KOPT-K1 (cell line): ENCODE results near the gene CAV2.
"Not testable (repeated sequence)": the region's sequence is repeated elsewhere in the genome, so short reads cannot be mapped to it uniquely, and the experiment has no call there.

Experiments used
- H3K27ac ChIP-seq: fragments of 200-600 bp; sonication (generic); 2 replicates; pipeline ENCODE4 v1.5.1; 2016; ENCODE audit warnings: antibody characterized with exemption, mild to moderate bottlenecking, low read depth, low read length; ENCODE audit not compliant: poor library complexity, severe bottlenecking
- H3K36me3 ChIP-seq: fragments of 200-600 bp; sonication (generic); 2 replicates; pipeline ENCODE4 v1.5.1; 2017; ENCODE audit warnings: antibody characterized with exemption, mild to moderate bottlenecking, low read length, moderate library complexity; ENCODE audit not compliant: insufficient read depth
- H3K9me3 ChIP-seq: fragments of 200-600 bp; sonication (generic); 2 replicates; pipeline ENCODE4 v1.5.1; 2017; ENCODE audit warnings: antibody characterized with exemption, low read length, mild to moderate bottlenecking; ENCODE audit not compliant: insufficient read depth, poor library complexity, severe bottlenecking

Gene CAV2

GRCh38 chr7:116499168-116500077 lies at the start of gene CAV2:
TSS of gene CAV2 (plus strand) at chr7:116499738. CDS start at chr7:116499782, 44 bp downstream.
- Histone ChIP-seq H3K9me3 (peaks cover 3% of the 10 kb centered on the region), H3K36me3 (no peaks in the 10 kb centered on the region), H3K27ac (no peak within 1 kb of the TSS)

- H3K27ac ChIP-seq: no peak overlapping the region
These were observed 49.6 kb upstream of the CAV2 start for GRCh38 chr7:116449950-116450349.

GRCh38 chr7:116451957-116452729 lies 47.4 kb upstream of the CAV2 start:
- no peak overlapping the region for H3K27ac ChIP-seq
- H3K9me3 ChIP-seq: no peaks in the 10 kb centered on the region
- H3K36me3 ChIP-seq: no peaks in the 10 kb centered on the region

More at GRCh38 chr7:116449950-116450349, 49.6 kb upstream of the CAV2 start:
- H3K9me3 ChIP-seq: no peaks in the 10 kb centered on the region
- H3K36me3 ChIP-seq: no peaks in the 10 kb centered on the region

GRCh38 chr7:116454377-116454776 lies 45.2 kb upstream of the CAV2 start:
- H3K36me3 ChIP-seq: no peaks in the 10 kb centered on the region

GRCh38 chr7:116455009-116455408 lies 44.5 kb upstream of the CAV2 start:
- H3K9me3 ChIP-seq: no peaks in the 10 kb centered on the region
- H3K27ac ChIP-seq: no peak overlapping the region
- no peaks in the 10 kb centered on the region for H3K36me3 ChIP-seq

More at GRCh38 chr7:116454377-116454776, 45.2 kb upstream of the CAV2 start:
- H3K27ac ChIP-seq: no peak overlapping the region
- no peaks in the 10 kb centered on the region for H3K9me3 ChIP-seq

- Histone ChIP-seq H3K27ac (no peak overlapping the region), H3K9me3 (no peaks in the 10 kb centered on the region), H3K36me3 (no peaks in the 10 kb centered on the region)
These were observed 44.0 kb upstream of the CAV2 start for GRCh38 chr7:116455499-116455898.

GRCh38 chr7:116461500-116461899 lies 38.0 kb upstream of the CAV2 start:
- no peak overlapping the region for H3K27ac ChIP-seq
- no peaks in the 10 kb centered on the region for H3K9me3 ChIP-seq
- no peaks in the 10 kb centered on the region for H3K36me3 ChIP-seq

GRCh38 chr7:116463956-116464355 lies 35.6 kb upstream of the CAV2 start:
- no peaks in the 10 kb centered on the region for H3K9me3 ChIP-seq
- H3K36me3 ChIP-seq: no peaks in the 10 kb centered on the region
- H3K27ac ChIP-seq: no peak overlapping the region

GRCh38 chr7:116464375-116464774 lies 35.2 kb upstream of the CAV2 start:
- no peaks in the 10 kb centered on the region for H3K36me3 ChIP-seq
- H3K27ac ChIP-seq: no peak overlapping the region

GRCh38 chr7:116465125-116465524 lies 34.4 kb upstream of the CAV2 start:
- no peaks in the 10 kb centered on the region for H3K9me3 ChIP-seq
- H3K36me3 ChIP-seq: no peaks in the 10 kb centered on the region
- H3K27ac ChIP-seq: no peak overlapping the region

More at GRCh38 chr7:116464375-116464774, 35.2 kb upstream of the CAV2 start:
- H3K9me3 ChIP-seq: no peaks in the 10 kb centered on the region

- Histone ChIP-seq H3K9me3 (no peaks in the 10 kb centered on the region), H3K36me3 (no peaks in the 10 kb centered on the region), H3K27ac (no peak overlapping the region)
These were observed 31.0 kb upstream of the CAV2 start for GRCh38 chr7:116468534-116468933.

- H3K27ac ChIP-seq: no peak overlapping the region
- no peaks in the 10 kb centered on the region for H3K36me3 ChIP-seq
- no peaks in the 10 kb centered on the region for H3K9me3 ChIP-seq
These were observed 21.9 kb upstream of the CAV2 start for GRCh38 chr7:116477625-116478024.

GRCh38 chr7:116478834-116479233 lies 20.7 kb upstream of the CAV2 start:
- Histone ChIP-seq H3K36me3 (no peaks in the 10 kb centered on the region), H3K9me3 (no peaks in the 10 kb centered on the region), H3K27ac (no peak overlapping the region)

- H3K9me3 ChIP-seq: no peaks in the 10 kb centered on the region
- H3K27ac ChIP-seq: no peak overlapping the region
- H3K36me3 ChIP-seq: no peaks in the 10 kb centered on the region
These were observed 16.1 kb upstream of the CAV2 start for GRCh38 chr7:116483271-116483942.

- H3K27ac ChIP-seq, H3K36me3 ChIP-seq, H3K9me3 ChIP-seq: not testable (repeated sequence)
These were observed 15.1 kb upstream of the CAV2 start for GRCh38 chr7:116484389-116484788.
